K562 (cell line): ENCODE results near the gene NOTCH1. TPM values are rescaled to one million over a fixed set of nuclear protein-coding genes. Genes with fewer than 3 reads are reported as not detected.

Source experiments
- CBFA2T2 ChIP-seq: fragments of 450-650 bp; conservative IDR thresholded peaks from 2 replicates; pipeline ENCODE4 v1.6.1; 2017; ENCODE audit warnings: mild to moderate bottlenecking
- ELF1 ChIP-seq: fragments of 200-800 bp; sonication (Bioruptor generic); IDR thresholded peaks from 2 replicates; pipeline ENCODE4 v1.6.1; 2016; ENCODE audit warnings: missing genetic modification characterization, missing compliant biosample characterization
- GTF2E2 ChIP-seq: fragments of 200-800 bp; sonication (Bioruptor generic); IDR thresholded peaks from 2 replicates; pipeline ENCODE4 v1.6.1; 2016; ENCODE audit warnings: missing genetic modification characterization, missing compliant biosample characterization
- HDAC8 ChIP-seq: fragments of 450-650 bp; IDR thresholded peaks from 2 replicates; pipeline ENCODE4 v1.6.1; 2016; ENCODE audit warnings: mild to moderate bottlenecking, missing genetic modification characterization, moderate library complexity, missing compliant biosample characterization
- HIVEP1 ChIP-seq: fragments of 250-450 bp; sonication (Bioruptor Pico); IDR thresholded peaks from 2 replicates; pipeline ENCODE4 v1.4.0; 2020; ENCODE audit warnings: mild to moderate bottlenecking
- SMAD3 ChIP-seq: fragments of 450-650 bp; formaldehyde crosslinking; conservative IDR thresholded peaks from 2 replicates; pipeline ENCODE4 v1.4.0; 2020; ENCODE audit warnings: mild to moderate bottlenecking
- ZFP30 ChIP-seq: fragments of 250-450 bp; sonication (Bioruptor Pico); IDR thresholded peaks from 2 replicates; pipeline ENCODE4 v1.8.0; 2022; ENCODE audit warnings: moderate library complexity, mild to moderate bottlenecking, inconsistent platforms, borderline replicate concordance
- ZNF668 ChIP-seq: fragments of 250-450 bp; sonication (Bioruptor Pico); IDR thresholded peaks from 2 replicates; pipeline ENCODE4 v1.8.0; 2022; ENCODE audit warnings: mild to moderate bottlenecking, inconsistent platforms
- polyA plus RNA-seq, 8 experiments: library from polyadenylated mRNA; depleted of rRNA in 4 of 8; stranded (reverse) in 5 of 8; unstranded in 3 of 8; fragments of >200 nt; fragmentation: Nextera tagmentation in 2 of 8; fragmentation: Illumina TruSeq in 1 of 8; extraction: Ambion mirVana in 2 of 8; extraction: Trizol in 1 of 8; gene quantifications; 2 replicates each; pipeline versions ENCODE4 v1.2.1 to v1.2.3, GENCODE V29; 2011 to 2014; ENCODE audit warnings: inconsistent platforms in 1 of 8, missing spikeins in 1 of 8
- total RNA-seq, 7 experiments: library from RNA; depleted of rRNA in 6 of 7; stranded (reverse); fragments of >200 nt in 6 of 7; fragmentation: Illumina TruSeq in 2 of 7; extraction: Trizol in 2 of 7; gene quantifications; 2 replicates each; pipeline versions ENCODE4 v1.2.1 to v1.2.3, GENCODE V29; 2011 to 2021; ENCODE audit warnings: low replicate concordance in 1 of 7
- TF ChIP-seq, protein P1 (sequence below): fragments of 450-650 bp; formaldehyde crosslinking; IDR thresholded peaks from 2 replicates; pipeline ENCODE4 v1.4.0; 2020; ENCODE audit warnings: mild to moderate bottlenecking, moderate library complexity
- TF ChIP-seq, protein P2 (sequence below): conservative IDR thresholded peaks from 2 replicates; pipeline ENCODE4 v1.6.1; 2011; ENCODE audit warnings: low read depth, mild to moderate bottlenecking, low read length; ENCODE audit not compliant: control insufficient read depth
- TF ChIP-seq, protein P3 (sequence below): fragments of 450-650 bp; conservative IDR thresholded peaks from 2 replicates; pipeline ENCODE4 v1.6.1; 2016; ENCODE audit warnings: missing genetic modification characterization, low read depth, mild to moderate bottlenecking, missing compliant biosample characterization, moderate library complexity

NOTCH1 gene
- total and polyA plus RNA-seq, 9 of the 15 experiments (the other 6 are each of a cell fraction or from before 2014, with no cell fraction given), result 0.03 to 31.4 (median 2.3) TPM

DNA sequence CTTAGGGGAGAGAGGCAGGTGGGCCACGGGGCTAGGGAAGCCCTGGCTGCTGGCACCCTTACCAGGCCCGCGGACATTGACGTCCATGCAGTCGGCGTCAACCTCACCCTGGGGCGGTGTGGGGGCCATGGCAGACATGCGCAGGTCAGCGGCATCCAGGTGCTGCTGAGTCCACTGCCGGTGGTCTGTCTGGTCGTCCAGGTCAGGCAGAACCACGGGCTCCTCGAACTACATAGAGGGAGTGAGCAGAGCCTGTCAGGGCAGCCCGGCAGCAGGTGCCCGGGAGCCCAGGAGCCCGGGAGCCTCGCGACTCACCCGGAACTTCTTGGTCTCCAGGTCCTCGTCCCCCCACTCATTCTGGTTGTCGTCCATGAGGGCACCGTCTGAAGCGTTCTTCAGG lies 44.2 kb downstream of the NOTCH1 start (continued):
- TF ChIP-seq, protein P1, sequence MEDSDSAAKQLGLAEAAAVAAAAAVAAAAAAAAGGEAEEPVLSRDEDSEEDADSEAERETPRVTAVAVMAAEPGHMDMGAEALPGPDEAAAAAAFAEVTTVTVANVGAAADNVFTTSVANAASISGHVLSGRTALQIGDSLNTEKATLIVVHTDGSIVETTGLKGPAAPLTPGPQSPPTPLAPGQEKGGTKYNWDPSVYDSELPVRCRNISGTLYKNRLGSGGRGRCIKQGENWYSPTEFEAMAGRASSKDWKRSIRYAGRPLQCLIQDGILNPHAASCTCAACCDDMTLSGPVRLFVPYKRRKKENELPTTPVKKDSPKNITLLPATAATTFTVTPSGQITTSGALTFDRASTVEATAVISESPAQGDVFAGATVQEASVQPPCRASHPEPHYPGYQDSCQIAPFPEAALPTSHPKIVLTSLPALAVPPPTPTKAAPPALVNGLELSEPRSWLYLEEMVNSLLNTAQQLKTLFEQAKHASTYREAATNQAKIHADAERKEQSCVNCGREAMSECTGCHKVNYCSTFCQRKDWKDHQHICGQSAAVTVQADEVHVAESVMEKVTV (CRISPR knock-in tag), result no peak
- TF ChIP-seq HIVEP1, result no peak
- TF ChIP-seq GTF2E2, result no peak
- TF ChIP-seq HDAC8 (tag), result no peak
- TF ChIP-seq ZNF668 (CRISPR knock-in tag), result no peak
- TF ChIP-seq CBFA2T2, result no peak
- TF ChIP-seq SMAD3 (CRISPR knock-in tag), result no peak
- TF ChIP-seq, protein P2, sequence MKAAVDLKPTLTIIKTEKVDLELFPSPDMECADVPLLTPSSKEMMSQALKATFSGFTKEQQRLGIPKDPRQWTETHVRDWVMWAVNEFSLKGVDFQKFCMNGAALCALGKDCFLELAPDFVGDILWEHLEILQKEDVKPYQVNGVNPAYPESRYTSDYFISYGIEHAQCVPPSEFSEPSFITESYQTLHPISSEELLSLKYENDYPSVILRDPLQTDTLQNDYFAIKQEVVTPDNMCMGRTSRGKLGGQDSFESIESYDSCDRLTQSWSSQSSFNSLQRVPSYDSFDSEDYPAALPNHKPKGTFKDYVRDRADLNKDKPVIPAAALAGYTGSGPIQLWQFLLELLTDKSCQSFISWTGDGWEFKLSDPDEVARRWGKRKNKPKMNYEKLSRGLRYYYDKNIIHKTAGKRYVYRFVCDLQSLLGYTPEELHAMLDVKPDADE, result no peak
- no peak for TF ChIP-seq ELF1 (tag)
- TF ChIP-seq, protein P3, sequence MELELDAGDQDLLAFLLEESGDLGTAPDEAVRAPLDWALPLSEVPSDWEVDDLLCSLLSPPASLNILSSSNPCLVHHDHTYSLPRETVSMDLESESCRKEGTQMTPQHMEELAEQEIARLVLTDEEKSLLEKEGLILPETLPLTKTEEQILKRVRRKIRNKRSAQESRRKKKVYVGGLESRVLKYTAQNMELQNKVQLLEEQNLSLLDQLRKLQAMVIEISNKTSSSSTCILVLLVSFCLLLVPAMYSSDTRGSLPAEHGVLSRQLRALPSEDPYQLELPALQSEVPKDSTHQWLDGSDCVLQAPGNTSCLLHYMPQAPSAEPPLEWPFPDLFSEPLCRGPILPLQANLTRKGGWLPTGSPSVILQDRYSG (tag), result no peak
- TF ChIP-seq ZFP30 (CRISPR knock-in tag), result no peak
